Measurements from ENCODE around the gene RASSF3. TPM values are rescaled to one million over a fixed set of nuclear protein-coding genes. Genes with fewer than 3 reads are reported as not detected.

RASSF3 gene
- total RNA-seq, 3 donors from 2014 or later = 23.4 to 28.4 (median 24.6) TPM

GRCh38 chr12:64635356-64635998 is 25.2 kb downstream of the RASSF3 start:
- Histone ChIP-seq H3K36me3 (no peaks in the 10 kb centered on the region), H3K27me3 (no peaks in the 10 kb centered on the region), H3K9me3 (no peaks in the 10 kb centered on the region), H3K27ac (no peak overlapping the region), H3K4me1 (no peaks in the 10 kb centered on the region), H3K4me3 (no peak overlapping the region)
- no peak for DNase-seq (ENCODE audit: low spot score in 2 of 2)
- TF ChIP-seq POLR2AphosphoS5 (IDR thresholded peaks at IDR 0.05) = no peak
- TF ChIP-seq CTCF (IDR thresholded peaks at IDR 0.05) = no peak
- TF ChIP-seq POLR2A (IDR thresholded peaks at IDR 0.05) = no peak
- intact Hi-C loops (cut with DNase I; ENCODE audit: low total_unique reads) = no loop called here

- no peak for TF ChIP-seq POLR2A (IDR thresholded peaks at IDR 0.05)
- TF ChIP-seq POLR2AphosphoS5 (IDR thresholded peaks at IDR 0.05) = no peak
- TF ChIP-seq CTCF (IDR thresholded peaks at IDR 0.05) = no peak
- intact Hi-C loops (cut with DNase I; ENCODE audit: low total_unique reads) = no loop called here
- Histone ChIP-seq H3K4me1 (no peaks in the 10 kb centered on the region), H3K36me3 (no peaks in the 10 kb centered on the region), H3K9me3 (no peaks in the 10 kb centered on the region), H3K27me3 (no peaks in the 10 kb centered on the region), H3K27ac (no peak overlapping the region), H3K4me3 (no peak overlapping the region)
- DNase-seq (ENCODE audit: low spot score in 2 of 2) = no peak
These were observed 26.6 kb downstream of the RASSF3 start for GRCh38 chr12:64636856-64637255.

GRCh38 chr12:64639466-64639865 is 29.2 kb downstream of the RASSF3 start:
- Histone ChIP-seq H3K9me3 (no peaks in the 10 kb centered on the region), H3K36me3 (no peaks in the 10 kb centered on the region), H3K4me1 (no peaks in the 10 kb centered on the region), H3K4me3 (no peak overlapping the region), H3K27me3 (no peaks in the 10 kb centered on the region), H3K27ac (peak overlapping the region in 1 of 2 donors; percentile 52)
- TF ChIP-seq POLR2AphosphoS5 (IDR thresholded peaks at IDR 0.05) (no peak), CTCF (IDR thresholded peaks at IDR 0.05) (no peak), POLR2A (IDR thresholded peaks at IDR 0.05) (no peak)
- intact Hi-C loops (cut with DNase I; ENCODE audit: low total_unique reads) = no loop called here
- no peak for DNase-seq (ENCODE audit: low spot score in 2 of 2)

- TF ChIP-seq POLR2A (IDR thresholded peaks at IDR 0.05) (no peak), CTCF (IDR thresholded peaks at IDR 0.05) (no peak), POLR2AphosphoS5 (IDR thresholded peaks at IDR 0.05) (no peak)
- intact Hi-C loops (cut with DNase I; ENCODE audit: low total_unique reads) = no loop called here
- no peaks in the 10 kb centered on the region for H3K36me3 ChIP-seq
- H3K27me3 ChIP-seq = no peaks in the 10 kb centered on the region
- H3K27ac ChIP-seq = no peak overlapping the region
- no peak for DNase-seq (ENCODE audit: low spot score in 2 of 2)
- H3K9me3 ChIP-seq = no peaks in the 10 kb centered on the region
- H3K4me1 ChIP-seq = no peaks in the 10 kb centered on the region
- no peak overlapping the region for H3K4me3 ChIP-seq
These were observed 36.0 kb downstream of the RASSF3 start for GRCh38 chr12:64646318-64646717.

- no peak for TF ChIP-seq POLR2A (IDR thresholded peaks at IDR 0.05)
- no peak for TF ChIP-seq POLR2AphosphoS5 (IDR thresholded peaks at IDR 0.05)
- no peak for TF ChIP-seq CTCF (IDR thresholded peaks at IDR 0.05)
- no peak overlapping the region for H3K4me3 ChIP-seq
- intact Hi-C loops (cut with DNase I; ENCODE audit: low total_unique reads) = no loop called here
- no peaks in the 10 kb centered on the region for H3K9me3 ChIP-seq
- no peaks in the 10 kb centered on the region for H3K27me3 ChIP-seq
- DNase-seq (ENCODE audit: low spot score in 2 of 2) = no peak
- no peaks in the 10 kb centered on the region for H3K4me1 ChIP-seq
- no peak overlapping the region for H3K27ac ChIP-seq
- H3K36me3 ChIP-seq = no peaks in the 10 kb centered on the region
These were observed 39.2 kb downstream of the RASSF3 start for GRCh38 chr12:64649487-64649886.

Data from breast epithelium (tissue), 4 donors.